Measurements from ENCODE around the gene ABCA5.

Gene ABCA5

GRCh38 chr17:69344939-69345338, 18.0 kb upstream of the ABCA5 start:
- no peak overlapping the region for H3K4me2 ChIP-seq
- no peaks in the 10 kb centered on the region for H4K20me1 ChIP-seq (ENCODE audit: insufficient read depth)
- TF ChIP-seq CTCF (conservative IDR thresholded peaks at IDR 0.05; ENCODE audit: low read depth, low read length), result no peak
- H3K79me2 ChIP-seq (ENCODE audit: insufficient read depth, low read depth), result no peaks in the 10 kb centered on the region
- H3K4me1 ChIP-seq (ENCODE audit: low read depth, poor library complexity, severe bottlenecking), result peaks cover 21% of the 10 kb centered on the region
- H3K36me3 ChIP-seq (ENCODE audit: insufficient read depth), result no peaks in the 10 kb centered on the region
- no peak overlapping the region for H3K9ac ChIP-seq
- H3K27me3 ChIP-seq (ENCODE audit: insufficient read depth, low read depth), result no peaks in the 10 kb centered on the region
- H2AFZ ChIP-seq (ENCODE audit: low read depth), result no peak overlapping the region
- no peak overlapping the region for H3K27ac ChIP-seq
- H3K4me3 ChIP-seq (IDR thresholded peaks at IDR 0.05; ENCODE audit: insufficient read depth, low read depth, low read length), result no peak overlapping the region

GRCh38 chr17:69342896-69343644, 16.1 kb upstream of the ABCA5 start:
- H4K20me1 ChIP-seq (ENCODE audit: insufficient read depth), result no peaks in the 10 kb centered on the region
- TF ChIP-seq CTCF (conservative IDR thresholded peaks at IDR 0.05; ENCODE audit: low read depth, low read length), result no peak
- H3K9ac ChIP-seq, result no peak overlapping the region
- peaks cover 5% of the 10 kb centered on the region for H3K4me1 ChIP-seq (ENCODE audit: low read depth, poor library complexity, severe bottlenecking)
- H3K36me3 ChIP-seq (ENCODE audit: insufficient read depth), result no peaks in the 10 kb centered on the region
- no peaks in the 10 kb centered on the region for H3K79me2 ChIP-seq (ENCODE audit: insufficient read depth, low read depth)
- no peak overlapping the region for H3K4me3 ChIP-seq (IDR thresholded peaks at IDR 0.05; ENCODE audit: insufficient read depth, low read depth, low read length)
- no peak overlapping the region for H3K27ac ChIP-seq
- H2AFZ ChIP-seq (ENCODE audit: low read depth), result no peak overlapping the region
- no peaks in the 10 kb centered on the region for H3K27me3 ChIP-seq (ENCODE audit: insufficient read depth, low read depth)
- no peak overlapping the region for H3K4me2 ChIP-seq

GRCh38 chr17:69339937-69340336, 13.0 kb upstream of the ABCA5 start:
- H4K20me1 ChIP-seq (ENCODE audit: insufficient read depth), result no peaks in the 10 kb centered on the region
- no peak for TF ChIP-seq CTCF (conservative IDR thresholded peaks at IDR 0.05; ENCODE audit: low read depth, low read length)
- H3K79me2 ChIP-seq (ENCODE audit: insufficient read depth, low read depth), result no peaks in the 10 kb centered on the region

GRCh38 chr17:69336996-69337395, 10.1 kb upstream of the ABCA5 start:
- no peak for TF ChIP-seq CTCF (conservative IDR thresholded peaks at IDR 0.05; ENCODE audit: low read depth, low read length)
- Histone ChIP-seq H3K9ac (no peak overlapping the region), H3K27ac (no peak overlapping the region), H3K79me2 (ENCODE audit: insufficient read depth, low read depth) (no peaks in the 10 kb centered on the region), H3K27me3 (ENCODE audit: insufficient read depth, low read depth) (no peaks in the 10 kb centered on the region), H3K36me3 (ENCODE audit: insufficient read depth) (no peaks in the 10 kb centered on the region), H3K4me2 (no peak overlapping the region), H4K20me1 (ENCODE audit: insufficient read depth) (no peaks in the 10 kb centered on the region), H3K4me1 (ENCODE audit: low read depth, poor library complexity, severe bottlenecking) (no peaks in the 10 kb centered on the region), H2AFZ (ENCODE audit: low read depth) (no peak overlapping the region), H3K4me3 (IDR thresholded peaks at IDR 0.05; ENCODE audit: insufficient read depth, low read depth, low read length) (no peak overlapping the region)

More at GRCh38 chr17:69339937-69340336, 13.0 kb upstream of the ABCA5 start:
- Histone ChIP-seq H3K4me2 (no peak overlapping the region), H3K4me1 (ENCODE audit: low read depth, poor library complexity, severe bottlenecking) (no peaks in the 10 kb centered on the region), H3K36me3 (ENCODE audit: insufficient read depth) (no peaks in the 10 kb centered on the region), H3K9ac (no peak overlapping the region), H3K4me3 (IDR thresholded peaks at IDR 0.05; ENCODE audit: insufficient read depth, low read depth, low read length) (no peak overlapping the region), H3K27ac (no peak overlapping the region), H3K27me3 (ENCODE audit: insufficient read depth, low read depth) (no peaks in the 10 kb centered on the region), H2AFZ (ENCODE audit: low read depth) (no peak overlapping the region)

Measured in KMS-11 (cell line).